Measurements from ENCODE around the gene SLC39A7.

Gene SLC39A7

DNA sequence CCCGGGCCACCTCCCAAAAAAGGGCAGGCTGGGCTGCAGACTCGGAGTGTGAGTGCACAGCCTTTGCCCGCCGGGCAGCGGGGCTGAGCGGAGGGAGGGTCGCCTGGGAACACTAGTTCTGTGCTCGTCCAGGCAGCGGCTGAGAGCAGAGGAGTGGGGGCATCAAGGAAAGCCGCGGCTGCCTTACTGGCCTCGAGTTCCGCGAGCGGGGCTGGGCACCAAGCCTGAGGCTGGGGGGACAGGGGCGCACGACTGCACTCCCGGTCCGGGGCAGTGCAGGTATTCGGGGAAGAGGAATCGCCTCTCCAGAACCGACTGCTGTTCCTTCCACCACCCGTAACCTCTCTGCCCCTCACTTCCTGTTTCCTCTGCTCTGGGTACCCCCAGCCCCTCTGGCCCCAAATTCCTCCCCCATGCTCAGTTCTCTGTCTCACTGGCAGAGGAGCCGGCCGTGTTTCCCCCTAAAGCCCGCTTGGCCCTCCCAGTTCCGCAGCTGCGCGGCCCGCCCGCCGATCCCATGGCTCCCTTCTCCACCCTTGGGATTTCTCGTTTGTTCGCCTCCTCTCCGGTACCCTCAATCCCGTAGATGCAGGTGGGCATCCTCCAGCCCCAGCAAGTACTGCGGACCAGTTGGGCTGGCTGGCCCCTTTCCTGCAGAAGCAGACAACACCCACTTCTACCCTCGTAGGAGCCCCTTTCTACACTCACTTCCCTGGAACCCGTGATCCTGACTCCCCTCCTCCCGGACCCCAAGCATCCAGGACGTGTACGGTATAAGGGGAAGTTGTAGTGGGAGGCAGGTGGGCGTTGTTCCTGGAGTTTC lies 12.7 kb downstream of the SLC39A7 start:
- no peak overlapping the region for H3K27ac ChIP-seq (ENCODE audit: low read depth, low read length, poor library complexity, severe bottlenecking)
- no peaks in the 10 kb centered on the region for H3K79me2 ChIP-seq (ENCODE audit: insufficient read depth, low read length)
- no peak overlapping the region for H2AFZ ChIP-seq (ENCODE audit: low read length)
- no peak overlapping the region for H3K4me3 ChIP-seq (ENCODE audit: low read depth, low read length, poor library complexity, severe bottlenecking)
- no peaks in the 10 kb centered on the region for H4K20me1 ChIP-seq (ENCODE audit: insufficient read depth, low read length)
- H3K36me3 ChIP-seq (ENCODE audit: insufficient read depth, low read length) = peaks cover 14% of the 10 kb centered on the region
- no peaks in the 10 kb centered on the region for H3K9me2 ChIP-seq (ENCODE audit: low read depth, low read length)
- TF ChIP-seq, protein P1, sequence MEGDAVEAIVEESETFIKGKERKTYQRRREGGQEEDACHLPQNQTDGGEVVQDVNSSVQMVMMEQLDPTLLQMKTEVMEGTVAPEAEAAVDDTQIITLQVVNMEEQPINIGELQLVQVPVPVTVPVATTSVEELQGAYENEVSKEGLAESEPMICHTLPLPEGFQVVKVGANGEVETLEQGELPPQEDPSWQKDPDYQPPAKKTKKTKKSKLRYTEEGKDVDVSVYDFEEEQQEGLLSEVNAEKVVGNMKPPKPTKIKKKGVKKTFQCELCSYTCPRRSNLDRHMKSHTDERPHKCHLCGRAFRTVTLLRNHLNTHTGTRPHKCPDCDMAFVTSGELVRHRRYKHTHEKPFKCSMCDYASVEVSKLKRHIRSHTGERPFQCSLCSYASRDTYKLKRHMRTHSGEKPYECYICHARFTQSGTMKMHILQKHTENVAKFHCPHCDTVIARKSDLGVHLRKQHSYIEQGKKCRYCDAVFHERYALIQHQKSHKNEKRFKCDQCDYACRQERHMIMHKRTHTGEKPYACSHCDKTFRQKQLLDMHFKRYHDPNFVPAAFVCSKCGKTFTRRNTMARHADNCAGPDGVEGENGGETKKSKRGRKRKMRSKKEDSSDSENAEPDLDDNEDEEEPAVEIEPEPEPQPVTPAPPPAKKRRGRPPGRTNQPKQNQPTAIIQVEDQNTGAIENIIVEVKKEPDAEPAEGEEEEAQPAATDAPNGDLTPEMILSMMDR (IDR thresholded peaks at IDR 0.05; ENCODE audit: low read length) = no peak
- TF ChIP-seq EZH2 (IDR thresholded peaks at IDR 0.05; ENCODE audit: borderline replicate concordance, low read length) = no peak
- H3K27me3 ChIP-seq (ENCODE audit: insufficient read depth, low read length) = 0 out of 2 replicates have a peak, but pooled peaks cover 3% of the 10 kb centered on the region
- H3F3A ChIP-seq (ENCODE audit: insufficient read depth, low read length) = no peaks in the 10 kb centered on the region
- H3K4me1 ChIP-seq (ENCODE audit: insufficient read depth, low read length, severe bottlenecking) = peaks cover 7% of the 10 kb centered on the region
- no peak overlapping the region for H3K9ac ChIP-seq (ENCODE audit: low read length)
- no peaks in the 10 kb centered on the region for H3K9me3 ChIP-seq (ENCODE audit: low read length)
- H3K4me2 ChIP-seq (ENCODE audit: low read length) = peak overlapping the region; percentile 6; the same call in 1 of the 2 replicates

DNA sequence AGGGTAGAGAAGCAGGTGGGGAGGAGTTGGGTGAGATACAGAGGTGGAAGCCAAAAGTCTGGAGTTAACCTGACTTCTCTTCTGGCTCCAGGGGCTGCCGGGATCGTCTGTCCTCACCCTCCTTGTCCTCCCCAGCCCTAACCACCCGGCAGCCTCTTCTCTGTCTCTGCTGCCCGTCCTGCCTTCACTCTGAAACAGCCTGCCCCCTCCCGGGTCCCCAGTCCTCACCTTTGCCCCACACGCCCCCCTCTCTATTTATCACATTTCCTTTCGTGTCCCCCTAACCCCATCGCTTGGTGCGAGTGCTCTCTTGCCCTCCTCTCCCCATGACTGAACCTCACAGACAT lies 13.3 kb downstream of the SLC39A7 start:
- Histone ChIP-seq H2AFZ (ENCODE audit: low read length) (no peak overlapping the region), H3K79me2 (ENCODE audit: insufficient read depth, low read length) (no peaks in the 10 kb centered on the region), H4K20me1 (ENCODE audit: insufficient read depth, low read length) (no peaks in the 10 kb centered on the region), H3K9me2 (ENCODE audit: low read depth, low read length) (no peaks in the 10 kb centered on the region), H3K27me3 (ENCODE audit: insufficient read depth, low read length) (0 out of 2 replicates have a peak, but pooled peaks cover 3% of the 10 kb centered on the region), H3K36me3 (ENCODE audit: insufficient read depth, low read length) (peaks cover 14% of the 10 kb centered on the region), H3K4me2 (ENCODE audit: low read length) (no peak overlapping the region), H3F3A (ENCODE audit: insufficient read depth, low read length) (no peaks in the 10 kb centered on the region), H3K9ac (ENCODE audit: low read length) (no peak overlapping the region), H3K27ac (ENCODE audit: low read depth, low read length, poor library complexity, severe bottlenecking) (no peak overlapping the region), H3K4me1 (ENCODE audit: insufficient read depth, low read length, severe bottlenecking) (peaks cover 4% of the 10 kb centered on the region), H3K4me3 (ENCODE audit: low read depth, low read length, poor library complexity, severe bottlenecking) (no peak overlapping the region), H3K9me3 (ENCODE audit: low read length) (no peaks in the 10 kb centered on the region)
- TF ChIP-seq EZH2 (IDR thresholded peaks at IDR 0.05; ENCODE audit: borderline replicate concordance, low read length) = no peak
- TF ChIP-seq, protein P1 (IDR thresholded peaks at IDR 0.05; ENCODE audit: low read length) = no peak

DNA sequence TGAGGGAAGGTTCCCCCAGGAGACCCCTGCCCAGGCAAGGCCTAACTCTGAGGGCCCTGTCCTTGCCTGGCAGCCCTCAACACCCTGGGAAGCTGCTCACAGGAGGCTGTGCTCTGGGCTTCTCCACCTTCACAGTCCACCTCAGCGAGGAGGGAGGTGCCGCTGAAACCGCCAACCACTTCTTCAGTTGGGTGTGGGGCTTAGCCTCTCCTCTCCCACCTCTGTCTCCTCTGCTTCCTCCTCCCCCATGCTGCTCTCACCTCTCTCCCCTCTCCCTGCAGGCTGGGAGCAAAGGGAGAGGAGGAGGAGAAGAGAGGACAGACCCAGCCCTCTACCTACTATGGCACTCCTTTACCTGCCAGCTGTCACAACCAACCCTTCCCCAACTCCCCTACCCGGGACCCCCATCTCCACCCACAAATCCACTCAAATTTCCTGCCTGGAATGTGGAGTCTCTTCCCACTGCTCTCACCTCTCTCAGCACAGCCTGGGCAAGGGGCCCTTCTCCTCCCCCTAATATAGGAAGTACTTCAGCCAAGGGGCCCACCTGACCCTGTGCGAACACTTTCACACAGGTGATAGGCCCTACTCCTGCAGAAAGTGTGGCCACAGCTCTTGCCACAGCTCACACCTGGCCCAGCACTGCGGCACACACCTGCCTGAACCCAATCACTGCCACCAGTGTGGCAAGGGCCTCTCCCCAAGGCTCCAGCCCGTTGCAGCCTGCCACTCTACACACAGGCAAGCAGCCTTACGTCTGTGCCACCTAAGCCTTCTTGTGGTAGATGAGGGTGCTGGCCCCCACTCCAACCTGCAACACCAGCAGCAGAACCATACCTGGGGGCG lies 14.8 kb downstream of the SLC39A7 start:
- Histone ChIP-seq H2AFZ (ENCODE audit: low read length) (no peak overlapping the region), H3K36me3 (ENCODE audit: insufficient read depth, low read length) (peaks cover 4% of the 10 kb centered on the region; the same call in 1 of the 2 replicates), H3F3A (ENCODE audit: insufficient read depth, low read length) (no peaks in the 10 kb centered on the region), H3K27me3 (ENCODE audit: insufficient read depth, low read length) (0 out of 2 replicates have a peak, but pooled peaks cover 3% of the 10 kb centered on the region), H3K9me2 (ENCODE audit: low read depth, low read length) (no peaks in the 10 kb centered on the region), H3K27ac (ENCODE audit: low read depth, low read length, poor library complexity, severe bottlenecking) (no peak overlapping the region), H3K9ac (ENCODE audit: low read length) (no peak overlapping the region), H3K4me2 (ENCODE audit: low read length) (no peak overlapping the region), H3K79me2 (ENCODE audit: insufficient read depth, low read length) (no peaks in the 10 kb centered on the region), H4K20me1 (ENCODE audit: insufficient read depth, low read length) (no peaks in the 10 kb centered on the region), H3K4me1 (ENCODE audit: insufficient read depth, low read length, severe bottlenecking) (no peaks in the 10 kb centered on the region), H3K9me3 (ENCODE audit: low read length) (no peaks in the 10 kb centered on the region), H3K4me3 (ENCODE audit: low read depth, low read length, poor library complexity, severe bottlenecking) (no peak overlapping the region)
- TF ChIP-seq, protein P1 (IDR thresholded peaks at IDR 0.05; ENCODE audit: low read length) = no peak
- no peak for TF ChIP-seq EZH2 (IDR thresholded peaks at IDR 0.05; ENCODE audit: borderline replicate concordance, low read length)
